HG03045 (cell line): ENCODE data around the gene ELK1.

Source experiments
- ATAC-seq: cut with Tn5 transposase; IDR thresholded peaks from one replicate; pipeline ENCODE4 v1.9.1; 2021; ENCODE audit warnings: mild to moderate bottlenecking, moderate library complexity; ENCODE audit not compliant: unreplicated experiment

ELK1 gene

GRCh38 chrX:47646636-47647035, 3.7 kb downstream of the ELK1 start:
- no peak for ATAC-seq

GRCh38 chrX:47645530-47645929, 4.8 kb downstream of the ELK1 start:
- ATAC-seq = no peak

GRCh38 chrX:47644557-47645091, 5.7 kb downstream of the ELK1 start:
- ATAC-seq = no peak

- no peak for ATAC-seq
Measured at GRCh38 chrX:47643926-47644325, 6.4 kb downstream of the ELK1 start.

DNA sequence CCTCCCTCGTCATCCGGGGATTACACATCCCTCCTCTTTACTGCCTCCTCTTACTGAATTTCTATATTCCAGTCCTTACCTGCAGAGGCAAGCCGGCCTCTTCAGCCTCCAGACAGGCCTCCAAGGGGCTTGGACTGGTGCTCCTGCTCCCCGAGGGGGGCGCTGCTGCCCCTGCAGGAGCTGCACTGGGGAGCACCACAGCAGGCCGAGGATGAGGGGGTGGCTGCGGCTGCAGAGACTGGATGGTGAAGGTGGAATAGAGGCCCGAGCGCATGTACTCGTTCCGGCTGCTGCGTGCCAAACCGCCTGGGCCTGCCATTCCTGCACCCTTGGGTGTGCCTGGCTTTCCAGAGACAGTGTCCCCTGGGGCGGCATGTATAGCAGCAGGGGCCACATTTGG, 11.5 kb downstream of the ELK1 start:
- ATAC-seq = no peak

DNA sequence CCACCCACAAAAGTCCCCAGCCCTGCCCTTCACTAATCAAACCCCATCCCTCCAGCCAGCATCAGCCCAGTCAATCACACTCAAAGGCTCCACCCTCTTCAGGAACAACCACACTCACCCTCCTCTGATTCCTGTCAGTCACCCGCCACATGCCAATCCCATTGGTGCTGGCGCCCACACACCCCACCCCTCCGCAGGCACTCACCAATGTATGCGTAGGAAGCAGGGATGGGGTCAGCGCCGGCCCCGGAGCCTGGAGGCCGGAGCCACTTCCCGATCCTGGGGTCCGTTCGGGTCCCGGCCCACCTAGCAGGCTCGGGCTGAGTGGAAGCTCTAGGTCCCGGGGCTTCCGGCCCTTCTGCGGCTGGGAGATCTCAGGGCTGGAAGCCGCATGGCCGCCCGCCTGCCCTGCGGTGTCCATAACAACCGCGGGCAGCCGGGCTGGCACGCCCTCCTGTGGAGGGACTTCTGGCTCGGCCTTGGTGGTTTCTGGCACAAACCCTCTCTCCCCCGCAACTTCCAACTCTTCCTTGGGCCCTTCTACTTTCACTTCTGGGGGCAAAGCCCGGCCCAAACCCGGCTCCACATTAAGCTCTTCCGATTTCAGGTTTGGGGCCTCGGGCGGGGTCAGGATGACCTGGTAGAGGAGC, 12.7 kb downstream of the ELK1 start:
- ATAC-seq = peak; percentile 77

DNA sequence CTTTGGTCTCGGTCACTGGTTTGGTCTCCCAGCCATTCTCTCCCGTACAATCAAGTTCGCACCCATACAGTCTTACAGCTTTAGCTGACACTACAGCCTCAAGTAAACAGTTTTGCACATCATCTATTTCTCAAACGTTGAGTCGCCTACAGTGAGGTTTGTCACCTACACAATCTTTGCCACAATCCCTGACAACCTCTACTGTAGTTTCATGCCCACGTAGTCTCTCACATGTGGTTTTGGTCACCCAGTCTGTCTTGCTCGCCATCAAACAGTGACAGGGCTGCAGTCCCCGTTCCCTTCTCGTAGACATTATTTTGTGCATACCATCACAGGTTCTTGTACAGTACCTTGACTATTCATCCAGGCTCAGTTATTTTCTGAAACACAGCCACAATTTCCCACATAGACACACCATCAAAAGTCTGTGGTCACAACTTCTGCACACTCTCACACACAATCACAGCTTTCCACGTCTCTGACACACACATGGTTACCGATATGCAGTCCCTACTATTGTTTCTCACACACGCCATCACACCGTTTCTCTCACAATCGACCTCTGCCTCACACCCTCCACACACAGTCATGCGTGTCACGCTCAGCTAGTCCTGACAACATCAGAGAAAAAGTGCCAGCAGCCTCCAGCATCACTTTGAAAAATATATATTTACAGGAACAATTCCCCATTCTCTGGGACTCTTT, 15.3 kb downstream of the ELK1 start:
- ATAC-seq = no peak

DNA sequence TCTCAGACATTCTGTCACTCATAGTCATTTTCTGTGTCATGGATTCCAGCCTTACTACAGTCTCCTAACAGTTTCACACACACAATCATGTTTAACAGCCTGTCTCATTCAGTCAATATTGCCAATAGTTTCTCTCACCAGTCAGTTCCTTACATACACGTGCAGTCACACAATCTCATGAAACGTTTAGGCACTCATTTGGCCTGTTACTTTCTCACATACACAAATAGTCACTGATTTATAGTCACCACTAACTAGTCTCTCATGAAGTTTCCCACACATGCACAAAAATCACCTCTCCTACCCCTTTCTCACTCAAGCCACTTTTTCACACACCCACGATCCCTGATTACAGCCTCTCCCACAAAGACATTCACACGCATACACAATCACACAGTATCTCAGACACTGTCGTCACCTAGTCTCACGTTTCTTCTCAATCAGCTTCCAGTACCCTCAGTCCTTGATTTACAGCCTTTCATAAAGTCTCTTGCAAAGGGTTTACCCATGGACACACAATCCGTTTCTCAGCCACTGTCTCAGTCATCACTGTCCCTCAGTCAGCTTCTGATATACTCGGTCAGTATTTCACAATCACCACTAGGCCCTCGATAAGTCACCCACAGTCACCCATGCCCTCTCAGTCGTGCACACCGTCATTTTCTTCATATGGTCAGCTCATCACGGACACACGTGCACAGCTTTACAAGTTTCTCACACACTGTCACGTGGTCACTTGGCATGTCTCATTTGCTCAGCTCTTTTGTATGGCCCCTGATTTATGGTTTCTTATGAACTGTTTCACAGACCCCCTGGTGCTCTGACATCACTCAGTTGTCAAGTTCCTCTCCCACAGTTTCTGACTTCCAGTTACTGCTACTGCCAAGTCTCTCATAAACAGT, 16.4 kb downstream of the ELK1 start:
- no peak for ATAC-seq

- no peak for ATAC-seq
Measured at GRCh38 chrX:47632666-47633065, 17.7 kb downstream of the ELK1 start.

GRCh38 chrX:47631676-47632075, 18.7 kb downstream of the ELK1 start:
- no peak for ATAC-seq

- no peak for ATAC-seq
Measured at GRCh38 chrX:47629419-47630200, 20.8 kb downstream of the ELK1 start, which contains the start of gene CFP. Gene CFP (minus strand): TSS chrX:47629930. CDS start chrX:47629844, 86 bp downstream.

- ATAC-seq = no peak
Measured at GRCh38 chrX:47628982-47629381, 21.4 kb downstream of the ELK1 start.

DNA sequence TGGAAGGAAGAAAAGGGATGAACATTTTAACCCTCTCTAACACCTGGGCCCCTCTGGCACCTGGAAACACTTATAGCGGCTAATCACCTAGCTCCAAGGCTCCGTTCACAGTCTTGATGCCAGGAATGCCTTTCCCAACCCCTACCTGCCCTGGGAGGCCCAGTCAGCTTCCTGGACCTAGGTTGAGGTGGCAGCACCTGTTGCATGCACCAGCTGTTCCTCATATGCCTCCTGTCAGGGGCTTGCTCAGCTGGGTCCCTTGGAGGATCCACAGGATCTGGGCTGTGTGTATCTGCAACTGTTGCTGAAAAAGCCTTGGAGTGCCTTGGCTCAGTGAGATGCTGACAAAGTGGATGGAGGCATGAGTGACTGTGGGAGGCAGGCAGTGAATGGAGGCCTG, 25.0 kb downstream of the ELK1 start:
- ATAC-seq = no peak

GRCh38 chrX:47623540-47624027, 26.8 kb downstream of the ELK1 start:
- ATAC-seq = no peak

DNA sequence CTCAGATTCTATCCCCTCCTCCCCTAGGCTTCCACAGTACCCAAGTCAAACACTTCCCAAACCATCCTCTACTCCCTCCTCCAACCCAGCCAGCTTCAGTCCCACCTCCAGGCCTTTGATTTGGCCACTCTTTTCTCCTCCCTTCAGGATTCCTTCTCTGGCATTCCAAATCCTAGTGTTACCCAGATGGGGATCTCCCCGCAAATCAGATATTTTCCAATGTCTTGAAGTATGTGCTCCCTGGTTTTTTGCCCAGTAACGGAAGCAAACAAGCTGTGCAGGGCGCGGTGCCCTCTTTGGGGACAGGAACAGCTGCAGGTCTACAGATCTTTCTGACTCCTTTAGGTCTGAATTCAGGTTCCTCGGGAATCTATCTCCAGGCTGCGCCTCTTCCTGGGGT, 28.5 kb downstream of the ELK1 start:
- no peak for ATAC-seq

- ATAC-seq = no peak
Measured at GRCh38 chrX:47620303-47620685, 30.1 kb downstream of the ELK1 start.

GRCh38 chrX:47619486-47620302, 30.7 kb downstream of the ELK1 start, which contains the start of gene SYN1:
Gene SYN1 (minus strand): TSS chrX:47619857. CDS start chrX:47619728, 129 bp downstream.
- ATAC-seq = peak; percentile 76

DNA sequence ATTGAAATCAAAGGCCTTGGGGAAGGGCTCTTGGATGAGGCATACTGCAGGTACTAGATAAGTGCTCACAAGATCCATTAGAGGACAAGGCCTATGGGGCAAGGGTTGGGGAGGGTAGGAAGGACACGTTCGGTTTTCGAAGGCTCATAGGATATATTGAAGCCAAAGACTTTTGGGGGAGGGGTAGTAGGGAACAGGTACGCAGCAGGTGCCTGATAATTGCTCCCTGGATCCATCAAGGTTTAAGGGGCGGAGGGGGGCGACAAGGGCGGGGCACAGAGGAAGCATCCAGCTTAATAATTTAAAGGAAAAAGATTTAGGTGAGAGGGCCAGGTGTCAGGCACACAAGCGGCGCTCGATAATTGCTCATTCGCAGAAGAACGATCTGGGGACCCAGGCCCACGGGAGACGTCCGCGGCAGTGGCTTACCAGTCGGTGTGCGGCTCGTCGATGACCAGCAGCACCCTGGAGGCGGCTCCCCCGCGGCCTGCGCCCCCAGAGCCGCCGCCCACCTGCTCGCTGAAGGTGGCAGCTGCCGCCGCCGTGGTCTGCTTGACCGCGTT, 31.4 kb downstream of the ELK1 start:
- ATAC-seq = no peak

DNA sequence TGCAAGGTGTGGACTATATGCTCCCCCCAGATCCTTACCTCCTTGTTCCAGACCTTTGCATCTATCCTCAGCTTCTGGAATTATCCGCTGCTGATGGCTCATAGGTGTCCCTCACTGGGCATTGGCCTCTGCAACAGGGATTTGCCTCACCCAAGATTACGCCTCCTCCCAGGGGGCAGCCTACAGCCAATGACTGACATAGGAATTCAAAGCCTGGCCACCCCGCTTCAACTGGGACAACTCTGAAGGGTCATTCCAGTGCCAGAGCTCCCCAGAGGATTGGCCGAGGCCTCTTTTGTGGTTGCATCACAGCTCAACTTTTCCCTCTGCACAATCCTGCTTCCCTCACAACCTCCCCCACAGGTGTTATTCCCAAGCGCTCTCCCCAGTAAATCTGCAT, 35.7 kb downstream of the ELK1 start:
- no peak for ATAC-seq
